HG03457 (cell line): ENCODE results near the gene PRAMEF12.
"Not testable (repeated sequence)": the region's sequence is repeated elsewhere in the genome, so short reads cannot be mapped to it uniquely, and the experiment has no call there.

Source experiments
- ATAC-seq: cut with Tn5 transposase; IDR thresholded peaks from one replicate; pipeline ENCODE4 v1.9.1; 2021; ENCODE audit warnings: moderate number of reproducible peaks; ENCODE audit not compliant: unreplicated experiment

The PRAMEF12 gene

GRCh38 chr1:12773438-12773837 is at the start of gene PRAMEF12:
PRAMEF12 (plus strand) TSS chr1:12773738; CDS start chr1:12774868, 1,130 bp downstream.
- no peak for ATAC-seq

GRCh38 chr1:12728391-12728790 is 45.1 kb upstream of the PRAMEF12 start:
- ATAC-seq, result no peak

GRCh38 chr1:12730156-12730555 is 43.4 kb upstream of the PRAMEF12 start:
- ATAC-seq, result no peak

GRCh38 chr1:12731084-12731483 is 42.5 kb upstream of the PRAMEF12 start:
- not testable (repeated sequence) for ATAC-seq

- ATAC-seq, result no peak
Measured at GRCh38 chr1:12734651-12735050, 38.9 kb upstream of the PRAMEF12 start.

- no peak for ATAC-seq
Measured at GRCh38 chr1:12738934-12739333, 34.6 kb upstream of the PRAMEF12 start.

- no peak for ATAC-seq
Measured at GRCh38 chr1:12739613-12740012, 33.9 kb upstream of the PRAMEF12 start.

- ATAC-seq, result no peak
Measured at GRCh38 chr1:12741946-12742345, 31.6 kb upstream of the PRAMEF12 start.

- no peak for ATAC-seq
Measured at GRCh38 chr1:12745126-12745991, 28.2 kb upstream of the PRAMEF12 start.

- no peak for ATAC-seq
Measured at GRCh38 chr1:12745992-12746323, 27.6 kb upstream of the PRAMEF12 start, which contains the start of gene CFAP107. CFAP107 (plus strand) TSS chr1:12746200; CDS start chr1:12746431, 231 bp downstream.

- ATAC-seq, result no peak
Measured at GRCh38 chr1:12748778-12749355, 24.7 kb upstream of the PRAMEF12 start.

- no peak for ATAC-seq
Measured at GRCh38 chr1:12754738-12755137, 18.8 kb upstream of the PRAMEF12 start.

GRCh38 chr1:12756273-12756672 is 17.3 kb upstream of the PRAMEF12 start:
- ATAC-seq, result no peak

- no peak for ATAC-seq
Measured at GRCh38 chr1:12756768-12757413, 16.6 kb upstream of the PRAMEF12 start.

- ATAC-seq, result no peak
Measured at GRCh38 chr1:12757836-12758235, 15.7 kb upstream of the PRAMEF12 start.

GRCh38 chr1:12760256-12760795 is 13.2 kb upstream of the PRAMEF12 start:
- ATAC-seq, result no peak

GRCh38 chr1:12761781-12762180 is 11.8 kb upstream of the PRAMEF12 start:
- ATAC-seq, result no peak

GRCh38 chr1:12762766-12763165 is 10.8 kb upstream of the PRAMEF12 start:
- ATAC-seq, result no peak

GRCh38 chr1:12763479-12763878 is 10.1 kb upstream of the PRAMEF12 start:
- ATAC-seq, result no peak

GRCh38 chr1:12764016-12764415 is 9.5 kb upstream of the PRAMEF12 start:
- ATAC-seq, result no peak

- ATAC-seq, result no peak
Measured at GRCh38 chr1:12769031-12769430, 4.5 kb upstream of the PRAMEF12 start.
